Panc1 (cell line): ENCODE measurements around the gene CPN1. TPM values are rescaled to one million over a fixed set of nuclear protein-coding genes. Genes with fewer than 3 reads are reported as not detected.
"Not testable (repeated sequence)": the region's sequence is repeated elsewhere in the genome, so short reads cannot be mapped to it uniquely, and the experiment has no call there.

Experiments
- ATAC-seq: fragments of 200-7000 bp; cut with Tn5 transposase; 2 replicates; pipeline ENCODE4 v1.9.1; 2020; ENCODE audit warnings: mild to moderate bottlenecking, moderate library complexity
- BruUV-seq: library from RNA; stranded (reverse); fragments of 400-500 nt; replicated peaks from 2 replicates; lab custom pipeline; 2021; lab: Mats Ljungman, UMichigan
- CTCF ChIA-PET: fragments of 300-600 bp; sonication (Branson Sonifier 250); formaldehyde crosslinking; loops from one replicate; lab custom pipeline; 2022; ENCODE audit warnings: antibody characterized with exemption; lab: Charles Lee
- POLR2A ChIA-PET: fragments of 300-600 bp; sonication (Branson Sonifier 250); formaldehyde crosslinking; loops from one replicate; lab custom pipeline; 2022; ENCODE audit warnings: antibody characterized with exemption; lab: Charles Lee
- DNase-seq: peaks from one replicate; pipeline ENCODE4 v3.0.0-alpha.2; 2010; ENCODE audit warnings: low read depth, low spot score
- H3K27ac ChIP-seq: 2 replicates; pipeline ENCODE4 v1.5.1; 2011; ENCODE audit warnings: mild to moderate bottlenecking, low read length, inconsistent platforms
- H3K27me3 ChIP-seq: fragments of 200-500 bp; sonication (Bioruptor generic); 2 replicates; pipeline ENCODE4 v1.6.0; 2014; ENCODE audit warnings: low read length, inconsistent platforms; ENCODE audit not compliant: control insufficient read depth, insufficient read depth
- H3K36me3 ChIP-seq: fragments of 200-500 bp; sonication (Bioruptor generic); 2 replicates; pipeline ENCODE4 v1.5.1; 2014; ENCODE audit warnings: inconsistent platforms, mild to moderate bottlenecking, low read length, moderate library complexity; ENCODE audit not compliant: control insufficient read depth, insufficient read depth
- H3K4me1 ChIP-seq: 2 replicates; pipeline ENCODE4 v1.5.1; 2011; ENCODE audit warnings: inconsistent platforms, mild to moderate bottlenecking, low read length, moderate library complexity; ENCODE audit not compliant: control insufficient read depth, insufficient read depth
- H3K4me3 ChIP-seq, 2 experiments: 2 replicates each; pipeline ENCODE4 v1.5.1; 2011 to 2012; ENCODE audit warnings: low read depth in 2 of 2, low read length in 2 of 2, mild to moderate bottlenecking in 2 of 2, inconsistent platforms in 1 of 2, moderate library complexity in 1 of 2
- H3K9me3 ChIP-seq: fragments of 200-500 bp; sonication (Bioruptor generic); 2 replicates; pipeline ENCODE4 v1.5.1; 2014; ENCODE audit warnings: low read depth, mild to moderate bottlenecking, inconsistent platforms, low read length, moderate library complexity; ENCODE audit not compliant: control insufficient read depth, insufficient read depth
- CTCF ChIP-seq: fragments of 450-650 bp; IDR thresholded peaks from 2 replicates; pipeline ENCODE4 v1.5.1; 2017; ENCODE audit warnings: mild to moderate bottlenecking
- POLR2AphosphoS5 ChIP-seq: IDR thresholded peaks from 2 replicates; pipeline ENCODE4 v1.6.1; 2012; ENCODE audit warnings: mild to moderate bottlenecking, low read depth, low read length, moderate library complexity
- REST ChIP-seq, 2 experiments: IDR thresholded peaks; 2 replicates each; pipeline ENCODE4 v1.6.1; 2011 to 2012; ENCODE audit warnings: low read depth in 2 of 2, control low read depth in 1 of 2, low read length in 1 of 2, mild to moderate bottlenecking in 1 of 2, moderate library complexity in 1 of 2; ENCODE audit not compliant: insufficient read depth in 1 of 2
- SIN3A ChIP-seq: IDR thresholded peaks from 2 replicates; pipeline ENCODE4 v1.6.1; 2012; ENCODE audit warnings: low read depth, mild to moderate bottlenecking, low read length, moderate library complexity, borderline replicate concordance; ENCODE audit not compliant: insufficient read depth
- TCF7L2 ChIP-seq: IDR thresholded peaks from 2 replicates; pipeline ENCODE4 v1.6.1; 2011; ENCODE audit warnings: mild to moderate bottlenecking, low read depth, low read length, inconsistent platforms
- in situ Hi-C: cut with HindIII; loops from 2 replicates; pipeline ENCODE4 v1.10.0; 2016; ENCODE audit warnings: low sequenced_read_pairs, low pct_unique_long_range_greater_than_20kb
- intact Hi-C: fragments of 100-400 bp; cut with micrococcal nuclease; formaldehyde crosslinking; loops from one replicate; pipeline ENCODE4 v1.10.0; 2022; ENCODE audit not compliant: unreplicated experiment
- total RNA-seq: library from RNA; stranded (reverse); gene quantifications from one replicate; pipeline ENCODE4 v1.2.1, GENCODE V29; 2021; ENCODE audit not compliant: unreplicated experiment

CPN1 gene
- total RNA-seq, 1 experiment from 2014 or later, result not detected

- Histone ChIP-seq H3K4me3 (no peak overlapping the region), H3K4me1 (no peaks in the 10 kb centered on the region), H3K9me3 (no peaks in the 10 kb centered on the region), H3K36me3 (no peaks in the 10 kb centered on the region), H3K27me3 (0 out of 2 replicates have a peak, but pooled peaks cover 2% of the 10 kb centered on the region), H3K27ac (no peak overlapping the region)
- no TSS peak for BruUV-seq
- intact Hi-C loops, result loop anchor here (2.0 kb wide), 1 partner anchor 73 kb away; no protein-coding TSS in a partner anchor
- ChIA-PET POLR2A (no interaction called here), CTCF (no interaction called here)
- DNase-seq, result no peak
- in situ Hi-C loops, result no loop called here
- no peak for ATAC-seq
- TF ChIP-seq TCF7L2 (no peak), POLR2AphosphoS5 (no peak), REST (IDR thresholded peaks at IDR 0.05; ENCODE audit: insufficient read depth in 1 of 2, low read depth in 2 of 2, low read length in 1 of 2) (no peak), CTCF (no peak), SIN3A (no peak)
Observed at GRCh38 chr10:100083623-100084022, 2.0 kb upstream of the CPN1 start.

DNA sequence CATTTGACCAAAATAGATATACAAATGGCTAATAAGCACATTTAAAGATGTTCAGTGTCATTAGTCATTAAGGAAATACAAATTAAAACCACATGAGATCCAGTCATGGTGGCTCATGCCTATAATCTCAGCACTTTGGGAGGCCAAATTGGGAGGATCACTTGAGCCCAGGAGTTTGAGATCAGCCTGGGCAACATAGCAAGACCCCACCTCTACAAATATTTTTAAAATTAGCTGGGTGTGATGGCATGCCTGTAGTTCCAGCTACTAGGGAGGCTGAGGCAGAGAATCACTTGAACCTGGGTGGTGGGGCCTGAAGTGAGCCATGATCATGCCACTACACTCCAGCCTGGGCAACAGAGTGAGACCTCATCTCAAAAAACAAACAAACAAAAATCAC, 607 bp upstream of the CPN1 start:
- CTCF ChIA-PET, POLR2A ChIA-PET: not testable (repeated sequence)

GRCh38 chr10:100076750-100077149, 4.9 kb downstream of the CPN1 start:
- no TSS peak for BruUV-seq
- Histone ChIP-seq H3K27me3 (no peaks in the 10 kb centered on the region), H3K9me3 (no peaks in the 10 kb centered on the region), H3K27ac (no peak overlapping the region), H3K36me3 (no peaks in the 10 kb centered on the region), H3K4me3 (no peak overlapping the region), H3K4me1 (no peaks in the 10 kb centered on the region)
- CTCF ChIA-PET, result no interaction called here
- TF ChIP-seq TCF7L2 (no peak), REST (IDR thresholded peaks at IDR 0.05; ENCODE audit: insufficient read depth in 1 of 2, low read depth in 2 of 2, low read length in 1 of 2) (no peak), SIN3A (no peak), POLR2AphosphoS5 (no peak), CTCF (no peak)
- in situ Hi-C loops (no loop called here), intact Hi-C loops (no loop called here)
- ATAC-seq (no peak), DNase-seq (no peak)
- POLR2A ChIA-PET, result interaction anchor here (0.6 kb wide), 1 partner anchor 10 kb away, joined by 8 read pairs; no protein-coding TSS in a partner anchor

More for the DNA sequence above, 607 bp upstream of the CPN1 start:
- intact Hi-C loops, result loop anchor here (2.0 kb wide), 1 partner anchor 71 kb away; no protein-coding TSS in a partner anchor
- BruUV-seq, ATAC-seq, DNase-seq, H3K27me3 ChIP-seq, H3K9me3 ChIP-seq, H3K36me3 ChIP-seq, H3K4me1 ChIP-seq, in situ Hi-C loops, H3K4me3 ChIP-seq, H3K27ac ChIP-seq: not testable (repeated sequence)
